LNCaP clone FGC (cell line): ENCODE measurements around the gene MEAK7.

Source experiments
- DNase-seq: peaks from one replicate; pipeline ENCODE4 v3.0.0-alpha.2; 2011; ENCODE audit warnings: low read depth
- H3K4me3 ChIP-seq: 2 replicates; pipeline ENCODE4 v1.5.1; 2011; ENCODE audit warnings: mild to moderate bottlenecking, low read depth, low read length, control low read depth
- CTCF ChIP-seq: IDR thresholded peaks from 2 replicates; pipeline ENCODE4 v1.5.1; 2012; ENCODE audit warnings: mild to moderate bottlenecking; ENCODE audit not compliant: control insufficient read depth, insufficient read depth; ENCODE audit errors: extremely low read depth

MEAK7 gene

GRCh38 chr16:84458606-84459532 lies 45.6 kb downstream of the MEAK7 start:
- TF ChIP-seq CTCF = no peak
- DNase-seq = no peak
- no peak overlapping the region for H3K4me3 ChIP-seq

- H3K4me3 ChIP-seq = no peak overlapping the region
- no peak for TF ChIP-seq CTCF
- no peak for DNase-seq
Measured at GRCh38 chr16:84455031-84455430, 49.4 kb downstream of the MEAK7 start.
